Stimulated activated CD4-positive, alpha-beta T cell treated with anti-CD3 and anti-CD28 coated beads, TNF-alpha, amount 100 ng/mL, for 4 hours (primary cell): ENCODE measurements around the gene ETV3L.
A peak's percentile ranks its signal among the peaks of the same experiment; 100 is the strongest.
"Not testable (repeated sequence)": the region's sequence is repeated elsewhere in the genome, so short reads cannot be mapped to it uniquely, and the experiment has no call there.

Source experiments
- DNase-seq, 3 experiments: peaks; one replicate each; pipeline ENCODE4 v3.0.0-alpha.2; 2020; ENCODE audit warnings: low read depth in 3 of 3

Gene ETV3L

DNA sequence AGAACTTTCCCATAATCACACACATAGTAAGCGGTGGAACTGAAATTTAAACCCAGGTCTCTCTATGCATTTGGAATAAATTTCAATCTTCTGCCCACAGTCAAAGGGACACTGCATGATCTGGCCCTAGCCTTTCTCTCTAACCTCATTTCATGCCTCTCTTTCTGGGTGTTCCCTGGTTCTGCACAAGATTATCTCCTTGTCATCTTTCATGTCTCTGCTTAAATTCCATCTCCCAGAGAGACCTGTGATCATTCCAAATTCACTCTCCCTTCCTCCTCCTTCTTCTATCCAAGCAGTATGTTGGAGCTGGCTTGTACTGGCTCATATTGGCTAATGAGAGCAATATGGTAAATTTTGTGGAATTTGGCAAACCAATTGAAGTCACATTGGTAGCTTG, 22.2 kb downstream of the ETV3L start:
- DNase-seq = no peak

DNA sequence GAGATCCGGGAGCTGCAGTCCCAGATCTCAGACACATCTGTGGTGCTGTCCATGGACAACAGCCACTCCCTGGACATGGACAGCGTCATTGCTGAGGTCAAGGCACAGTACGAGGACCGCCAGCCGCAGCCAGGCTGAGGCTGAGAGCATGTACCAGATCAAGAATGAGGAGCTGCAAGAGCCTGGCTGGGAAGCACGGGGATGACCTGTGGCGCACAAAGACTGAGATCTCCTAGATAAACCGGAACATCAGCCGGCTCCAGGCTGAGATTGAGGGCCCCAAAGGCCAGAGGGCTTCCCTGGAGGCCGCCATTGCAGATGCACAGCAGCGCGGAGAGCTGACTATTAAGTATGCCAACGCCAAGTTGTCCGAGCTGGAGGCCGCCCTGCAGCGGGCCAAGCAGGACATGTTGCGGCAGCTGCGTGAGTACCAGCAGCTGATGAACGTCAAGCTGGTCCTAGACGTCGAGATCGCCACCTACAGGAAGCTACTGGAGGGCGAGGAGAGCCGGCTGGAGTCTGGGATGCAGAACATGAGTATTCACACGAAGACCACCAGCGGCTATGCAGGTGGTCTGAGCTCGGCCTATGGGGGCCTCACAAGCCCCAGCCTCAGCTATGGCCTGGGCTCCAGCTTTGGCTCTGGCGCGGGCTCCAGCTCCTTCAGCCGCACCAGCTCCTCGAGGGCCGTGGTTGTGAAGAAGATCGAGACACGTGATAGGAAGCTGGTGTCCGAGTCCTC, 25.5 kb downstream of the ETV3L start:
- DNase-seq = no peak

DNA sequence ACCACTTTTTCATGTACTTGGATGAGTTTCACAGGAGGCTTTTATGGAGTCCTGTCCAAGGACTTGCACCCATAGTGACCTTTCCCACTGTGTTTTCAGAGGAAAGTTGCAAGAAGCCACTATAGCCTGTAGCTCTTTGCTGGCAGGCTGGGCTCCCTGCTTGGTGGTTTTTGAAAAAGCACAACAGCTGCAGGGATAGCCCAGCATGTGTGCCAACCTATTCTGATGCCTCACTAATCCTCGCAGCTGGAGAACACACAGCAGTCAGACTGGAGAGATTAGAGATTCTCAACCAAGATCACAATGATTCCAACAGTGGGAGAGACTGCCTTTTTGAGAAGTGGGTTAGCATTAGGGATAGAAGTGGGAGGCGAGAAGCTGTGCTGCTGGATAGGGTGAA, 30.0 kb downstream of the ETV3L start:
- DNase-seq = no peak

DNA sequence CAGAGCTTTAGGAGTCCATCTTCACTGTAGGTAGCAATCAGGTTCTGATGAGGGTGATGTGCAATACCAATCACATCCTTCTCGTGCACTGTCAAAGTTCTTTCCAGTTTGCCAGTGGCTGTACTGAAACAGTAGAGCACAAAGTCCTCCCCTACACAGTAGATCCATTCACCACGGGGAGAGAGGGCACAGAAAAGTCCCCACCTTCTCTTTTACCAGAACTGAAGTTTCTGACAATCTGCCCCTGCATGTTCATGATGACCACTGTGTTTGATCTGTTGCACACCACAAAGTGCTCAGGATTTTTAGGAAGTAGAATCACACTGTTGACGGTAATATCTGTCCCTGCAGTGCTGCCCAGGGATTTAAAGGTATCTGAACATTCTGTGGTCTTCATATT, 40.4 kb downstream of the ETV3L start:
- DNase-seq = not testable (repeated sequence)

DNA sequence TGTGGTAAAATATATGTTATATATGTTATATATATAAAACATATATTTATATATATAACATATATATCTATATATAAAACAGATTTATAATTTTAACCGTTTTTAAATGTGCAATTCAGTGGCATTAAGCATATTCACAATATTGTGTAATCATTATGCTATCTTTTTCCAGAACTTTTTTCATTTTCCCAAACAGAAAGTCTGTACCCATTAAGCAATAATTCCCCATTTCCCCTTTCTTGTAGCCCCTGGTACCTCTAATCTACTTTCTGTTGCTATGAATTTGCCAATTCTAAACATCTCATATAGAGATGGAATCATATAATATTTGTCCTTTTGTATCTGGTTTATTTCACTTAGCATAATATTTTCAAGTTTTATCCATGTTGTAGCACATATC, 43.3 kb downstream of the ETV3L start:
- no peak for DNase-seq

DNA sequence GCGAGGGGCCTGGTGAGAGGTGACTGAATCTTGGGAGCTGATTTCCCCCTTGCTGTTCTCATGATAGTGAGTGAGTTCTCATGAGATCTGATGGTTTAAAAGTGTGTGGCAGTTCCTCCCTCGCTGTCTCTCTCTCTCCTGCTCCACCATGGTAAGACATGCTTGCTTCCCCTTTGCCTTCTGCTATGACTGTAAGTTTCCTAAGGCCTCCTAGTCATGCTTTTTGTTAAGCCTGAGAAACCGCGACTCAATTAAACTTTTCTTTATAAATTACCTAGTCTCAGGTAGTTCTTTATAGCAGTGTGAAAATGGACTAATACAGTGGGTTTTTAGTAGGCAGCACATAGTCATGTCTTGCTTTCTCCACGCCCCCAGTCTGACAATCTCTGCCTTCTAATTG, 43.9 kb downstream of the ETV3L start:
- DNase-seq = not testable (repeated sequence)

DNA sequence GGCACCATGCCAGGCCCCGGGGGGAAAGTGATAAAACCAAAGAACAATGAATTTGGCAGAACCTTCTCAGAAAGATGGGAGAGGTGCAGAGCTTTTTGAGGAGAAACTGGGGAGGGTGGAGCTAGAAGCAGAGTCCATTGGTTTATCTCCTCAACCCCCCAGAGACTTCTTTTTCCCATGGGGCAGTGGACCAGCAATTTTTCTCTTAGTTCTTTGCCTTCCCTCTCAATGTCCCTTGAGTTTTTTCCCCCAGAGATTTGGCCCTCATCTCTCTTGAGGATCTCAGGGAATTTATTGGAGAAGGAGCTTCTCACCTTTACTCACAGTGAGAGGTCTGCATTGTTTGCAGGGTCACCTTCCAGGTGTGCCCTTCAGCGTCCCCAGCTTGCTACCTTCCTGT, 48.8 kb downstream of the ETV3L start:
- DNase-seq = no peak

DNA sequence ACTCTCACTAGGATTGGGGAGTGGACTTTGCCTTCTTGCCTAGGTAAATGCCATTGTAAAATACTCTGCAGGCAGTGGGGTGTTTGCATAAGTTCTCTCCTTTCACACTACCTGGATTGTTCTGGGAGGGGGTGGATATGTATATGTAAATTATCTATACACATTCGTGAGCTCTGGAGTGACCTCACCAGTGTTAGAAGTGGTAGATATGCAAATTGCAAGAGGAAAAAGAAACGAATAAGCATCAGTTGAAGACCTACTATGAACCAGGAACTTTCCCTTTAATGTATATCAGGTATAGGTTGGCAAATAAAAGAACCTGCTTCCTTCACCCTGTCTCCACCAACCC, 52.6 kb downstream of the ETV3L start:
- no peak for DNase-seq

DNA sequence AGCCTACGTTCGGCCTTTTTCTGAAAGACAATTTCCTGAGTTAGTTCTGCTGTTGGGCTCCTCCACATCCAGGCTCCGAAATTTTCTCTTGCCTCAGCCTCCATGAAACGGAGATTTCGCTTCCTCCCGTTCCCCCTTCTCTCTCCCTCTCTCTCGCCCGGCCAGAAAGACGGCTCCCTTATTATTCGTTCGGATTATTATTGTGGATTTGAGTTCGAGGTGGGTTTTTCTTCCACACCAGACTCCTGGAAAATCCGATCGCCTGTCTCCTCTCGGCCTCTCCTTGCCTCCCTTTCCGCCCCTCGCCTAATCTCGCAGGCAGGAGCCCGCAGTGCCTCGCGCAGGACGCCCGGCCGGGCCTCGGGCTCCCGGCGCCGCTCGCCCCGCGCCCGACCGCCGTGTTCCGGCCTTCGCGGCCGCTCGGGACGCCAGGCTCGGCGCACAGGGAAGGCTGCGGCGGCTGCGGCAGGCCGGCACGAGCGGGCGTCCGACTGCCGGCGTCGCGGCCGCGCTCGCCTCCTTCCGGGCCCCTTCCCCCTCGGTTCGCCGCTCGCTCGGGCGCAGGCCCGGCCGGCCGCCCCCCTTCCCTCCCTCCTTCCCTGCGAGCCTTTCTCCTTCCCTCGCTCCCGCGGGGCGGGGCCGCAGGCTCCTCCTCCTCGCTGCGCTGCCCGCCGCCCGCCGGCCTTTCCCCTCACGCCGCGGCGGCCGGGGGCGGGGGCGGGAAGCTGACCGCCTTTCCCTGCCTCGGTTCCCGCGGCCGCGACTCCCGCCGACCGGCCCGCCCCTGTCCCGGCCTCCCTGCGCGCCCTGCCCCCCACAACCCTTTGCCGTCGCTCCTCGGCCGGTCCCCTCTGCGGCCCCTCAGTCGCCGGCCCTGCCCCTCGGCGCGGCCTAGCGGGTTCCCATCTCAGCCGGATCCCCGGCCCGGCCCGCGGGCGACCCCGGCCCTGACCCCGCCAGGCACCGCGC, 54.1 kb downstream of the ETV3L start, which contains the start of gene ARHGEF11:
Gene ARHGEF11 (minus strand): TSS at position 493 of the 969 bp plus-strand sequence. CDS start 1,412 bp downstream, outside the sequence.
- DNase-seq = peak in 1 of 3 experiments; percentile 9

DNA sequence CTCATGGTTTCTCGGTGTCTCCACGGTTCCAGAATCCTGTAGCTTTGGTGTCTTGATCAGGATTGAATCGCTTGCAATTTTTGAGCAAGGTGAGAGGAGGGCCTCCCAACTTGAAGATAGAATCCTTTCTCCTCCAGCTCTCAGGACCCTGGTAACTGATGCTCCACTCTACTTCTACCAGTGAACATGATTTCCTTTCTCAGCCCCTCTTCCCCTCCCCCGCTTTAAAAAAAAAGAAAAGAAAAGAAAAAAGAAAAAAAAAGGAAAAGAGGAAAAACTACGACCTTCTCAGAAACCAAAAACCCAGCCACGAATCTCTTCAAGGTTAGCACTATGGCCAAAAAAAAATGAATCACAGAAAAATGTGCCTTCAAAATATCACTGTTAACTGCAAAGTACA, 55.3 kb downstream of the ETV3L start:
- DNase-seq = no peak

DNA sequence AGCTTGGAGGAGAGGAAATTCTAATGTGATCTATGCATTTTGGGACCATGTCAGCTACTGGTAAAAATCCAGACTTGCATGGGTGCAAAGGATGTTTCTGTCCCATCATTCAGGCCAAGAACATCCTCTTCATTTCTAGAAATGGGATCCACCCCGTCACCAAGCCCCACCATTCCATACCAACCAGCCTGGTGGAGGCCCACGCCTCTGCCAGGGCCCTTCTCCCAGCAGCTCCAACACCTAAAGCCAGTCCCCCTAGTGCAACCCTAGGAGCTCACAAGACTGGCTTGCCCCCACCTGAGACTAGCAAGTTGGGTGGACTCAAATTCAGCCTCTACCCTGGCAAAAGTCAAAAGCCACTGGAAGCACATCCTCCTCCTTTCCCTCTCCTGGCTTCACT, 55.9 kb downstream of the ETV3L start:
- no peak for DNase-seq

DNA sequence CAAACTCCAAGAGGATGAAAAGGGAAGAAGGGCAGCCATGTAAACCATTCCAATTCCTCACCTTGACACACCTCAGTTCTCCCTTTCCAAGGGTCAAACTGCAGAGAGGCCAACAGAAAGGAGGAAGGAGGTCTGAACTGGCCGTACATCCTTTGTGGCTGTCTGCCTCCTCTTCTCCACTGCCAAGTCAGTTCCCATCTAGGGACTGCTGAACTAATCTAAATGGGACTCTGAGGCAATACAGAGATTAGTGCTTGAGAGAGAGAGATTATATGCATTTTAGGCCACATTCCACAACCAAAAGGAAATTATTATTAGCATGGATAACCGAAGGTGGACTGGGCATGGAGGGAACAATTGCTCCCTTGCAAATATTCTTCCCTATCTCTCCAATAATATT, 56.8 kb downstream of the ETV3L start:
- no peak for DNase-seq
